SU-DHL-6 (cell line): Measurements from ENCODE around the gene ZMIZ1.
A peak's percentile ranks its signal among the peaks of the same experiment; 100 is the strongest.

Source experiments
- H2AFZ ChIP-seq: fragments of 200-600 bp; sonication (generic); 2 replicates; pipeline ENCODE4 v1.6.1; 2014; ENCODE audit warnings: low read depth, mild to moderate bottlenecking, moderate library complexity, mixed read lengths, antibody characterized with exemption, low read length; ENCODE audit not compliant: severe bottlenecking
- H3F3A ChIP-seq: fragments of 200-600 bp; shearing (Covaris generic); 2 replicates; pipeline ENCODE4 v1.6.0; 2016; ENCODE audit warnings: antibody characterized with exemption, mild to moderate bottlenecking; ENCODE audit not compliant: insufficient read depth
- H3K27ac ChIP-seq: fragments of 200-600 bp; sonication (generic); 2 replicates; pipeline ENCODE4 v1.5.1; 2016; ENCODE audit warnings: low read depth, mild to moderate bottlenecking, low read length, moderate library complexity, mixed read lengths
- H3K27me3 ChIP-seq: fragments of 200-600 bp; sonication (generic), shearing (Covaris generic); 2 replicates; pipeline ENCODE4 v1.6.0; 2014; ENCODE audit warnings: mild to moderate bottlenecking, low read length
- H3K36me3 ChIP-seq: fragments of 200-600 bp; sonication (generic); 2 replicates; pipeline ENCODE4 v1.6.1; 2014; ENCODE audit warnings: mild to moderate bottlenecking, low read length, mixed read lengths
- H3K4me2 ChIP-seq: fragments of 300-600, 200-600 bp; shearing (Covaris generic), sonication (generic); 2 replicates; pipeline ENCODE4 v1.6.0; 2014; ENCODE audit warnings: low read length, low read depth, mild to moderate bottlenecking; ENCODE audit not compliant: poor library complexity, severe bottlenecking
- H3K4me3 ChIP-seq: fragments of 200-600 bp; sonication (generic); 2 replicates; pipeline ENCODE4 v1.5.1; 2014; ENCODE audit warnings: antibody characterized with exemption, low read length, mild to moderate bottlenecking, mixed read lengths; ENCODE audit not compliant: insufficient read depth, poor library complexity, severe bottlenecking
- H3K79me2 ChIP-seq: fragments of 200-600 bp; sonication (generic); 2 replicates; pipeline ENCODE4 v1.6.1; 2014; ENCODE audit warnings: mild to moderate bottlenecking, low read length, moderate library complexity; ENCODE audit not compliant: insufficient read depth
- H3K9ac ChIP-seq: fragments of 200-600 bp; sonication (generic); 2 replicates; pipeline ENCODE4 v1.7.0; 2014; ENCODE audit warnings: mild to moderate bottlenecking, low read length
- H3K9me2 ChIP-seq: fragments of 200-600 bp; sonication (generic); replicated peaks from 2 replicates; pipeline ENCODE4 v1.6.1; 2014; ENCODE audit warnings: low read length; ENCODE audit not compliant: insufficient read depth
- H3K9me3 ChIP-seq: fragments of 200-600 bp; sonication (generic); 2 replicates; pipeline ENCODE4 v1.6.1; 2014; ENCODE audit warnings: low read length, mixed read lengths; ENCODE audit not compliant: insufficient read depth
- H4K20me1 ChIP-seq: fragments of 200-600 bp; sonication (generic); 2 replicates; pipeline ENCODE4 v1.6.1; 2014; ENCODE audit warnings: low read depth, mild to moderate bottlenecking, antibody characterized with exemption, low read length, moderate library complexity, mixed read lengths
- EZH2phosphoT487 ChIP-seq: fragments of 200-600 bp; sonication (generic), shearing (Covaris generic); conservative IDR thresholded peaks from 2 replicates; pipeline ENCODE4 v1.6.1; 2018; ENCODE audit warnings: mild to moderate bottlenecking, antibody characterized with exemption, low read length, moderate library complexity, mixed read lengths
- TF ChIP-seq, protein P1 (sequence below): fragments of 200-600 bp; sonication (generic); IDR thresholded peaks from one replicate; pipeline ENCODE4 v1.5.1; 2017; ENCODE audit warnings: antibody characterized with exemption, mild to moderate bottlenecking, low read length, moderate library complexity; ENCODE audit not compliant: insufficient read depth, poor library complexity, severe bottlenecking

Gene ZMIZ1

DNA sequence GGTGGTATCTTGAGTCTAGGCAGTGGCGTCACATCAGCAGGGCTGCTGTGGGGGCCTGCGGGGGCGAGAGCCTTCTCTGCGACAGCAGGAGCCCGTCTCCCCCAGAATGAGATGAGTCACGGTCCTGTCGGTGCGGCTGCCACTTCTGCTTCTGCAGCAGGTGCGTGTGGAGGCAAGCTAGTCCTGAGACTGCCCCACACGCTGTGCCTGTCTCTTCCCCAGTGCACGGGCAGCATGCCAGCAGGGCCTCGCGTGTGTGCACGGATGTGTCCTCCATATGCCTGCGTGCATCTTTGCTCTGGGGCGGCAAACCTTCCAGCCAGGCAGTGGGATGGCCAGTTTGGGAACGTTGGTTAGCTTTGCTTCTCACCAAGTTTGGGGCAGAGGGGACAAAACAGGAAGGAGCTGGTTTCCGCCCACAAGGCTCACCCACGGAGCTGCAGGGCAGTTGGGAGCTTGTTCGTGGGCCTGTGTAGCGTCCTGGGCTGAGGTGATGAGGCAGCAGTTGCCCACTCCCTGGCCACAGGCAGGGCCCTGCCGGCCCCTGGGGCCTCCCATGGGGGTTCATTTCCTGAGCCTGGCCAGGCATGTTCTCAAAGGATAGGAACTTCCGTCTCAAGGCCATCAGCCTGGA lies 217.7 kb downstream of the ZMIZ1 start:
- H3K9me2 ChIP-seq, result no peaks in the 10 kb centered on the region
- peak overlapping the region; percentile 39 for H3K9ac ChIP-seq
- no peak overlapping the region for H3K4me3 ChIP-seq
- H3F3A ChIP-seq, result no peaks in the 10 kb centered on the region
- H3K36me3 ChIP-seq, result no peaks in the 10 kb centered on the region
- H3K4me2 ChIP-seq, result peak overlapping the region; percentile 31
- no peaks in the 10 kb centered on the region for H3K27me3 ChIP-seq
- H4K20me1 ChIP-seq, result no peaks in the 10 kb centered on the region
- H2AFZ ChIP-seq, result peak overlapping the region; percentile 79
- H3K9me3 ChIP-seq, result no peaks in the 10 kb centered on the region
- TF ChIP-seq EZH2phosphoT487, result no peak
- TF ChIP-seq, protein P1, sequence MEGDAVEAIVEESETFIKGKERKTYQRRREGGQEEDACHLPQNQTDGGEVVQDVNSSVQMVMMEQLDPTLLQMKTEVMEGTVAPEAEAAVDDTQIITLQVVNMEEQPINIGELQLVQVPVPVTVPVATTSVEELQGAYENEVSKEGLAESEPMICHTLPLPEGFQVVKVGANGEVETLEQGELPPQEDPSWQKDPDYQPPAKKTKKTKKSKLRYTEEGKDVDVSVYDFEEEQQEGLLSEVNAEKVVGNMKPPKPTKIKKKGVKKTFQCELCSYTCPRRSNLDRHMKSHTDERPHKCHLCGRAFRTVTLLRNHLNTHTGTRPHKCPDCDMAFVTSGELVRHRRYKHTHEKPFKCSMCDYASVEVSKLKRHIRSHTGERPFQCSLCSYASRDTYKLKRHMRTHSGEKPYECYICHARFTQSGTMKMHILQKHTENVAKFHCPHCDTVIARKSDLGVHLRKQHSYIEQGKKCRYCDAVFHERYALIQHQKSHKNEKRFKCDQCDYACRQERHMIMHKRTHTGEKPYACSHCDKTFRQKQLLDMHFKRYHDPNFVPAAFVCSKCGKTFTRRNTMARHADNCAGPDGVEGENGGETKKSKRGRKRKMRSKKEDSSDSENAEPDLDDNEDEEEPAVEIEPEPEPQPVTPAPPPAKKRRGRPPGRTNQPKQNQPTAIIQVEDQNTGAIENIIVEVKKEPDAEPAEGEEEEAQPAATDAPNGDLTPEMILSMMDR, result no peak
- H3K79me2 ChIP-seq, result no peaks in the 10 kb centered on the region
- H3K27ac ChIP-seq, result peak overlapping the region; percentile 50

DNA sequence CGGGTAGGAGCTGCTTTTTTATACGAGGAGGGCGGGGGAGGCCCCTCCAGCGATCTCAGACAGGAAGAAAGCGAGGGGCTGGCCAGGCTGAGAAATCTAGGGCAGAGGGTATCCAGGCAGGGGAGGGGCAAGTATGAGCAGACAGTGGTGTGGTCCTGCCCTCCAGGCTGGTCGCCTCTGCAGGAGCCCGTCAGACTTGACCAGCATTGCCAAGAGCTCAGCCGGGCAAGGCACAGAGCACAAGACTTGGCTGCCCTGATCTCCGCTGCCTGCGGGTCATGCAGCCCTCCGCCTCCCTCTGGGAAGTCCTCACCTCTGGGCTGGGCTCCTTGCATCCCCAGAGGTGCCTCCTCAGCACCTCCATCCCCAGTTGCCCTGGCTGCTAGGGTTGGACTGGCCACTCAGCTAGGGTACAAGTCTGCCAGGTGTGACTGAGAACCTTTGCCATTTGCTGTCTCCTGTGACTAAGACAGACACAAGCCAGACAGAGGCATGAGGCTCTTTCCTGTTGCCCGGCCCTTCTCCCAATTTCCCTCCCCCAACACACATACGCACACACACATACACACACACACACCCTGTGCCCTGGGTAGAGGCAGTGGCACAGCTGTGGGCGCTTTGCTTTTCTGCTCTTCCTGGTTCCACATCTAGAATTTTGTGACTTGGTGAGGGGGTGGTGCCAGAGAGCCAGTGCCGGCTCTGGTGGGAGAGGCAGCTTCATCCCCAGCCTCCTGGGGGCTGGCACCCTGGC lies 219.4 kb downstream of the ZMIZ1 start:
- Histone ChIP-seq H3K4me3 (no peak overlapping the region), H3K27ac (no peak overlapping the region), H3K9me2 (no peaks in the 10 kb centered on the region), H3K36me3 (no peaks in the 10 kb centered on the region), H3K79me2 (no peaks in the 10 kb centered on the region), H4K20me1 (no peaks in the 10 kb centered on the region), H2AFZ (no peak overlapping the region), H3F3A (no peaks in the 10 kb centered on the region), H3K9me3 (no peaks in the 10 kb centered on the region), H3K9ac (no peak overlapping the region), H3K27me3 (no peaks in the 10 kb centered on the region), H3K4me2 (no peak overlapping the region)
- no peak for TF ChIP-seq EZH2phosphoT487
- TF ChIP-seq, protein P1, result no peak

- TF ChIP-seq, protein P1, result no peak
- TF ChIP-seq EZH2phosphoT487, result no peak
- no peak overlapping the region for H3K4me3 ChIP-seq
- H3K36me3 ChIP-seq, result no peaks in the 10 kb centered on the region
- H3K4me2 ChIP-seq, result no peak overlapping the region
- no peak overlapping the region for H2AFZ ChIP-seq
- no peak overlapping the region for H3K9ac ChIP-seq
- H4K20me1 ChIP-seq, result no peaks in the 10 kb centered on the region
- H3K27me3 ChIP-seq, result no peaks in the 10 kb centered on the region
- H3K9me2 ChIP-seq, result no peaks in the 10 kb centered on the region
- no peaks in the 10 kb centered on the region for H3K79me2 ChIP-seq
- no peaks in the 10 kb centered on the region for H3K9me3 ChIP-seq
- no peaks in the 10 kb centered on the region for H3F3A ChIP-seq
- H3K27ac ChIP-seq, result no peak overlapping the region
Measured at GRCh38 chr10:79289801-79290200, 221.0 kb downstream of the ZMIZ1 start.
